ENCODE data around the gene NR5A2. TPM values are rescaled to one million over a fixed set of nuclear protein-coding genes. Genes with fewer than 3 reads are reported as not detected.

Gene NR5A2
- total RNA-seq, 2 donors from 2014 or later: 0.62 to 1.7 TPM

- Histone ChIP-seq H3K4me3 (ENCODE audit: low read length) (no peak overlapping the region), H3K9ac (ENCODE audit: extremely low read depth, low read length, poor library complexity, severe bottlenecking) (no peak overlapping the region), H3K27me3 (ENCODE audit: control insufficient read depth, insufficient read depth, low read length, poor library complexity, severe bottlenecking) (peaks cover 67% of the 10 kb centered on the region), H3K9me3 (ENCODE audit: control insufficient read depth, low read length) (no peaks in the 10 kb centered on the region), H3K4me1 (ENCODE audit: control insufficient read depth, insufficient read depth, low read length) (peaks cover under 1% of the 10 kb centered on the region), H3K27ac (ENCODE audit: low read depth, low read length) (no peak overlapping the region), H3K36me3 (ENCODE audit: control insufficient read depth, insufficient read depth, low read length) (no peaks in the 10 kb centered on the region)
- DNase-seq: no peak
- H3K4me3 Mint-ChIP-seq: no peak overlapping the region
- H3K36me3 Mint-ChIP-seq (ENCODE audit: low read depth): no peaks in the 10 kb centered on the region
- whole genome bisulfite sequencing, 2 experiments (ENCODE audit: insufficient coverage in 1 of 2, insufficient read length in 1 of 2): 92 to 94% methylated on average over 4 of the region's 4 CpGs
- H3K27ac Mint-ChIP-seq: no peak overlapping the region
- TF ChIP-seq CTCF (conservative IDR thresholded peaks at IDR 0.05): no peak
- H3K27me3 Mint-ChIP-seq (ENCODE audit: insufficient read depth): peaks cover 22% of the 10 kb centered on the region
- peaks cover 13% of the 10 kb centered on the region for H3K4me1 Mint-ChIP-seq
- no peaks in the 10 kb centered on the region for H3K9me3 Mint-ChIP-seq
Measured at GRCh38 chr1:200030791-200031190, 3.3 kb downstream of the NR5A2 start.

GRCh38 chr1:200033511-200034261 is 6.2 kb downstream of the NR5A2 start:
- 34 to 42% methylated on average over 16 to 23 of the region's 23 CpGs for WGBS, 2 experiments (ENCODE audit: insufficient coverage in 1 of 2, insufficient read length in 1 of 2)
- Mint-ChIP-seq H3K4me1 (peaks cover 29% of the 10 kb centered on the region), H3K36me3 (ENCODE audit: low read depth) (no peaks in the 10 kb centered on the region), H3K27me3 (ENCODE audit: insufficient read depth) (peaks cover 22% of the 10 kb centered on the region), H3K4me3 (no peak overlapping the region), H3K27ac (no peak overlapping the region), H3K9me3 (no peaks in the 10 kb centered on the region)
- Histone ChIP-seq H3K9me3 (ENCODE audit: control insufficient read depth, low read length) (no peaks in the 10 kb centered on the region), H3K27ac (ENCODE audit: low read depth, low read length) (no peak overlapping the region), H3K4me3 (ENCODE audit: low read length) (no peak overlapping the region), H3K4me1 (ENCODE audit: control insufficient read depth, insufficient read depth, low read length) (peaks cover 6% of the 10 kb centered on the region), H3K27me3 (ENCODE audit: control insufficient read depth, insufficient read depth, low read length, poor library complexity, severe bottlenecking) (peaks cover 96% of the 10 kb centered on the region), H3K36me3 (ENCODE audit: control insufficient read depth, insufficient read depth, low read length) (no peaks in the 10 kb centered on the region), H3K9ac (ENCODE audit: extremely low read depth, low read length, poor library complexity, severe bottlenecking) (no peak overlapping the region)
- TF ChIP-seq CTCF (conservative IDR thresholded peaks at IDR 0.05): peak; percentile 60
- DNase-seq: peak; percentile 80

- Mint-ChIP-seq H3K27ac (no peak overlapping the region), H3K27me3 (ENCODE audit: insufficient read depth) (peaks cover 21% of the 10 kb centered on the region), H3K4me1 (peaks cover 28% of the 10 kb centered on the region), H3K36me3 (ENCODE audit: low read depth) (no peaks in the 10 kb centered on the region), H3K4me3 (no peak overlapping the region), H3K9me3 (no peaks in the 10 kb centered on the region)
- 16% methylated on average over 5 of the region's 7 CpGs; no CpG with 5 or more reads in 1 of the 2 experiments for WGBS, 2 experiments (ENCODE audit: insufficient coverage in 1 of 2, insufficient read length in 1 of 2)
- DNase-seq: no peak
- H3K4me1 ChIP-seq (ENCODE audit: control insufficient read depth, insufficient read depth, low read length): peaks cover 6% of the 10 kb centered on the region
- no peak overlapping the region for H3K9ac ChIP-seq (ENCODE audit: extremely low read depth, low read length, poor library complexity, severe bottlenecking)
- TF ChIP-seq CTCF (conservative IDR thresholded peaks at IDR 0.05): no peak
- H3K4me3 ChIP-seq (ENCODE audit: low read length): no peak overlapping the region
- H3K36me3 ChIP-seq (ENCODE audit: control insufficient read depth, insufficient read depth, low read length): no peaks in the 10 kb centered on the region
- no peak overlapping the region for H3K27ac ChIP-seq (ENCODE audit: low read depth, low read length)
- H3K9me3 ChIP-seq (ENCODE audit: control insufficient read depth, low read length): no peaks in the 10 kb centered on the region
- peaks cover 100% of the 10 kb centered on the region for H3K27me3 ChIP-seq (ENCODE audit: control insufficient read depth, insufficient read depth, low read length, poor library complexity, severe bottlenecking)
Measured at GRCh38 chr1:200034262-200034557, 6.7 kb downstream of the NR5A2 start.
